Stimulated activated memory B cell treated with anti-CD40 and anti-IgM and Interleukin-4, amounts not matched to agents 10 μg/mL and 1 μg/mL and 100 μg/mL, for 72 hours (primary cell): ENCODE measurements around the gene TNS3.
"Not testable (repeated sequence)": the region's sequence is repeated elsewhere in the genome, so short reads cannot be mapped to it uniquely, and the experiment has no call there.

Experiments used
- ATAC-seq: fragments of 150-1000 bp; cut with Tn5 transposase; 2 replicates; pipeline ENCODE4 v1.10.0; 2021
- H3K27ac Mint-ChIP-seq: one replicate; pipeline ENCODE4 v1.8.0; 2022; ENCODE audit warnings: mild to moderate bottlenecking, mixed read lengths
- H3K27me3 Mint-ChIP-seq: one replicate; pipeline ENCODE4 v1.8.0; 2022; ENCODE audit warnings: mixed read lengths
- H3K36me3 Mint-ChIP-seq: one replicate; pipeline ENCODE4 v1.8.0; 2022; ENCODE audit warnings: mixed read lengths
- H3K4me1 Mint-ChIP-seq: one replicate; pipeline ENCODE4 v1.8.0; 2022; ENCODE audit warnings: mixed read lengths
- H3K4me3 Mint-ChIP-seq: one replicate; pipeline ENCODE4 v1.8.0; 2022; ENCODE audit warnings: mild to moderate bottlenecking, moderate library complexity, mixed read lengths
- H3K9me3 Mint-ChIP-seq: one replicate; pipeline ENCODE4 v1.8.0; 2022; ENCODE audit warnings: mixed read lengths

Gene TNS3

DNA sequence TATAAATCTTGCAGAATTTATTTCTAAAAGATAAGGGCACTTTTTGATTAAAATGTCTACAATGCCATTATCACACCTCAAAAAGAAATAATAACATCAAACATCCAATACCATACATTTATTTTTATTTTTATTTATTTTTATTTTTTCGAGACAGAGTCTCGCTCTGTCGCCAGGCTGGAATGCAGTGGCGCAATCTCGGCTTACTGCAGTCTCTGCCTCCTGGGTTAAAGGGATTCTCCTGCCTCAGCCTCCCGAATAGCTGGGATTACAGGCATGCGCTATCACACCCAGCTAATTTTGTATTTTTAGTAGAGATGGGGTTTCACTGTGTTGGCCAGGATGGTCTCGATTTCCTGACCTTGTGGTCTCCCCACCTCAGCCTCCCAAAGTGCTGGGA is 140.9 kb downstream of the TNS3 start:
- not testable (repeated sequence) for H3K4me3 Mint-ChIP-seq, H3K27me3 Mint-ChIP-seq, H3K9me3 Mint-ChIP-seq, ATAC-seq, H3K27ac Mint-ChIP-seq
- Mint-ChIP-seq H3K4me1 (peaks cover 15% of the 10 kb centered on the region), H3K36me3 (peaks cover 18% of the 10 kb centered on the region)

DNA sequence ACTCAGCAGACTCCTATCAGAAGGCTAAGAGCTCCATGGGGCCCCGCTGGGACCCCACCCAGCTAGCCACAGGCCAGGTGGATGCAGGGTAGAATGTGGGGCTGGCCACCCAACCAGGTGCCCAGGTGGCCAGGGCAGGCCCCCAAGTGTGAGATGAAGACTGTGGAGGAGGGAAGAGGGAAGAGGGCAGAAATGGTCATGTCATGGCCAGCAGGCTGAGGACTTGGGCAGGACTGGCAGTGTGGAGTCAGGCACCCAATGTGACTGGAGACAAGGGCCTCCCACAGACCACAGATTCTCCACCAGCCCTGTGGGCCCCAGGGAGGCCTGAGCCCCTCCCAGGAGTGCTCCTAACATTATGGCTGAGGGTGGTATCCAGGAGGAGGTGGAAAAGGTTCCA is 141.6 kb downstream of the TNS3 start:
- Mint-ChIP-seq H3K4me3 (no peak overlapping the region), H3K36me3 (peaks cover 24% of the 10 kb centered on the region), H3K27me3 (no peaks in the 10 kb centered on the region), H3K4me1 (peaks cover 8% of the 10 kb centered on the region), H3K27ac (no peak overlapping the region), H3K9me3 (no peaks in the 10 kb centered on the region)
- ATAC-seq, result peak; percentile 20

DNA sequence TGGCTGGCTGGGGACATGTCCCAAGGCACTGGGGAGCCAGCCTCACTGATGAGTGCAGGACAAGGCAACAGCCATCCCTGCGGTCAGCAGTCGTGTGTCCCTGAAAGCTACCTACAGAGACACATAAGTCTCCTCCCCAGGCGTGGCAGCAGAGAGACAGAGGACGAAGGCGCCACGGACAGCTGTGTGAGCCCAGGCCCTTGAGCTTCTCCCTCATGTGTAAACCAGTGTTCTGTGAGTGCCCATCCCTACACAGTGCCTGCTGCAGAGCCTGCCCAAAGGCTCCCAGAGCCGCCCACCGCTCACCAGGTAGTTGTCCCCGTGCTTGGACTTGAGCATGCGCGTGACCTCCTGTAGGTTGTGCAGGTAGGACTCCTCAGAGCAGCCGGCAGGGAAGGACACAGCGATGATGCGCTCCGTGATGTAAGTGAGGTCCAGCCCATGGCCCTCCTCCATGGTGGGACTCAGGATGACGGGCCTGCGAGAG is 142.7 kb downstream of the TNS3 start:
- Mint-ChIP-seq H3K9me3 (no peaks in the 10 kb centered on the region), H3K36me3 (peaks cover 31% of the 10 kb centered on the region), H3K27ac (no peak overlapping the region), H3K4me3 (no peak overlapping the region), H3K4me1 (no peaks in the 10 kb centered on the region), H3K27me3 (no peaks in the 10 kb centered on the region)
- ATAC-seq, result no peak

DNA sequence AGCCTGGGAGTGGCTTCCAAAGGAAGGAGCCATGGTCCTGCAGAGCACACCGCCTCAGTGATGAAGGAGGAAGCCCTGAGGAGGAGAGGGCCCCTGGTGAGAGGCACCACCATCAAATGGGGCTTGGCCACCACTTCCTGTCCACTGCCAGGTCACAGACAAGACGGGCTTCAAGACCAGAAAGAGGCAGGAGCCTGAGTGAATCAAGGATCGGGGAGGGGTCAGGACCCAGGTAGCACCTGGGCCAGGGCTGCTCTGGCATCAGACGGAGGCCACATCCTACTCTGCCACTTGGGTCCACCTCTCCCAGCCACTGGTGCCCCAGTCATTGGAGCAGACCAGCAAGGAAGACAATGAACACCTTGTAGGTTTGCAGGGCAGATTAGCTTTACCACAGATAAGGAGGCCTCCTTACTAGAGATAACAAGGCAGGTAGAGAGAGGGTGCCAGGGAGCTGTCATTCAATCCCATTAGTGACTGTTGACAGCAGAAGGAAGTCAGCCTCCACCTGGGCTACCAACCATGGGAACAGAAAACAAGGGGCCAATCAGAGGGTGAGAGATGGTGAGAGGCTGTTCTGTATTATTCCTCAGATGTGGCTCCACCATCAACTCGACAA is 143.4 kb downstream of the TNS3 start:
- H3K36me3 Mint-ChIP-seq, result peaks cover 38% of the 10 kb centered on the region
- H3K27ac Mint-ChIP-seq, result no peak overlapping the region
- H3K9me3 Mint-ChIP-seq, result no peaks in the 10 kb centered on the region
- H3K4me3 Mint-ChIP-seq, result no peak overlapping the region
- H3K4me1 Mint-ChIP-seq, result no peaks in the 10 kb centered on the region
- ATAC-seq, result no peak
- H3K27me3 Mint-ChIP-seq, result no peaks in the 10 kb centered on the region

DNA sequence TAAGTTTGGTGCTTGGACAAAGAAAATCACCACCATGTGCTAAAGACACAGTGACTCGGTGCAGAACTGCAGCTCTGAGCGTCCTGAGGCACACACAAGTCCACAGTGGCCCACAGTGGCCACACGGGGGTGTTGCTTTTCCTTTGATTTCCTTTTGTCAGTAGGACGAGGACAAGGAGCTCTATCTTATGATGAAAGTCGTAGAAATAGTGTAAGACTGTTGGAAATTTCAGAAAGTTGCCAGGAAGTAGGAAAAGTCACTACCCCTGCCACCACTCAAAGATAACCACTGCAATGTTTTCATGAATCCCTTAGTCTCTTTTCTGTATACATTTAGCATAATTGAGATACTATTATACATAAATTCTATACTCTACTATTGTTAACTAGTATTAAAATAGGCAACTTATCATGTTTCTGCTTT is 146.0 kb downstream of the TNS3 start:
- Mint-ChIP-seq H3K36me3 (peaks cover 39% of the 10 kb centered on the region), H3K9me3 (no peaks in the 10 kb centered on the region), H3K4me1 (no peaks in the 10 kb centered on the region), H3K27ac (no peak overlapping the region), H3K27me3 (no peaks in the 10 kb centered on the region), H3K4me3 (no peak overlapping the region)
- peak; percentile 51 for ATAC-seq

DNA sequence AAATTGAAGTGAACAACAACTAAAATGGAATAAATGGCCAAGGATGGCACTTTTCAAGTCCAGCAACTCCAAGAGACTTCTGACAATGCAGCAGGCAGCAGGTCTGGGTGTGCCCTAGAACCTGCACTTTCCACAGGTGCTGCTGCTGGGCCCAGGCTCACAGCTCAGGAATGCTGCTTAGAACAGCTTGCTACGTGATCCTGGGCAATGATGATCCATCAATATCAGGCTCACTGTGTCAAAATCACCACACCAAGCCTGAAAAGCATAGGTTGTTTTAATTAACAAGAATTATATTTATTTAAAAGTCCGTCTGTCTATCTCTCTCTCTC is 148.4 kb downstream of the TNS3 start:
- Mint-ChIP-seq H3K4me3 (no peak overlapping the region), H3K4me1 (no peaks in the 10 kb centered on the region), H3K27me3 (no peaks in the 10 kb centered on the region), H3K27ac (no peak overlapping the region), H3K9me3 (no peaks in the 10 kb centered on the region), H3K36me3 (peaks cover 23% of the 10 kb centered on the region)
- no peak for ATAC-seq

DNA sequence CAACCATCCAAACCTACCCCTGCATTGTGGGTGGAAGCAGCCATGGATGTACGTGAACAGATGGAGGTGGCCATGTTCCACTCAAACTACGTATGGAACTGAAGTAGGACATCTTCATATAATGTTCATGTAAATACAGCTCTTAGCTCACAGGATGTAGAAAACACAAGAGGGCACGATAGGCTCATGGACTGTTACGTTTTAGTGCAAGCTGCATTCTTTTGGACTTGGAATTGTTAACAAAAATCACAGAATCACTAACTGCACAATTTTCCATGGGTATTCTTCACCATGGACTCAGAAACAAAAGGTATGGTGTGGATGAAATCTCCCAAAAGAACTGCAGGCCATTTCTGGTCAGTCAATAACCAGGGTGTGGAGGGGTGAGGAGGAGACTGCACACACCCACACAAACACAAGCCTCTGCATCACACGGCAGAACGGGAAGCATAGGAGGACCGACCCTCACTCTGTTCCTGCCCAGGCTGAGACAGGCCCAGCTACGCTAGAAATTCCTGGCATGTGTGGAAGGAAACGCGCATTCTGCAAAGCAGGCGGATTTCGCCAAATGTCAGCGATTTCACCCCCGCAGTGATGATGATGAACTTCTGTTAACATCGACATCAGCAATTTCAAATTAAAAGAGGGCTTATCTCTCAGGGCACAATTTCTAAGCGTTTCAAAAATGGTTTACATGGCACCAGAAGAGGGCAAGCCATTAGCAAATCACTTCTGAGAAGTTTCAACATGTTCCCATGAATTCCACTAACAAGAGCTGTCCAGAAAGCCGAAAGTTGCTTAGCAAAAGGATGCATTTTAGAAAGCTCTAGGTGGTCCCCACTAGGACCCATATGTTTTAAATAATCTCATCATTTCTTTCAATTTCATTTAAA is 149.0 kb downstream of the TNS3 start:
- H3K27me3 Mint-ChIP-seq, result no peaks in the 10 kb centered on the region
- no peak overlapping the region for H3K4me3 Mint-ChIP-seq
- ATAC-seq, result no peak
- peaks cover 21% of the 10 kb centered on the region for H3K36me3 Mint-ChIP-seq
- H3K27ac Mint-ChIP-seq, result no peak overlapping the region
- no peaks in the 10 kb centered on the region for H3K9me3 Mint-ChIP-seq
- H3K4me1 Mint-ChIP-seq, result no peaks in the 10 kb centered on the region

DNA sequence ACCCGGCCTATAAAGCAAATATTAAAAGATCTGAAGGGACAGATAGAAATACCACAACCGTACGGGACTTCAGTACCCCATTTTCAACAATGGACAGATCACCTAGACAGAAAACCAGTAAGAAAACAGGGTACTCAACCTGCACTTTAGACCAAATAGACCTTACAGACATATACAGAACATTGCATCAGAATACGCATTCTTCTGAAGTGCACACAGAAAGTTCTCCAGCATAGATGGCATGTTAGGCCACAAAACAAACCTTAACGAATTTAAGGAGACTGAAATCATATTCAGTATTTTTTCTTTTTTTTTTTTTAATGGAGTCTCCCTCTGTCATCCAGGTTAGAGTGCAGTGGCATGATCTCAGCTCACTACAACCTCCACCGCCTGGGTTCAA is 151.5 kb downstream of the TNS3 start:
- no peak for ATAC-seq
- H3K36me3 Mint-ChIP-seq, result peaks cover 28% of the 10 kb centered on the region
- no peaks in the 10 kb centered on the region for H3K4me1 Mint-ChIP-seq
- H3K4me3 Mint-ChIP-seq, result no peak overlapping the region
- no peaks in the 10 kb centered on the region for H3K27me3 Mint-ChIP-seq
- H3K9me3 Mint-ChIP-seq, result no peaks in the 10 kb centered on the region
- H3K27ac Mint-ChIP-seq, result no peak overlapping the region

DNA sequence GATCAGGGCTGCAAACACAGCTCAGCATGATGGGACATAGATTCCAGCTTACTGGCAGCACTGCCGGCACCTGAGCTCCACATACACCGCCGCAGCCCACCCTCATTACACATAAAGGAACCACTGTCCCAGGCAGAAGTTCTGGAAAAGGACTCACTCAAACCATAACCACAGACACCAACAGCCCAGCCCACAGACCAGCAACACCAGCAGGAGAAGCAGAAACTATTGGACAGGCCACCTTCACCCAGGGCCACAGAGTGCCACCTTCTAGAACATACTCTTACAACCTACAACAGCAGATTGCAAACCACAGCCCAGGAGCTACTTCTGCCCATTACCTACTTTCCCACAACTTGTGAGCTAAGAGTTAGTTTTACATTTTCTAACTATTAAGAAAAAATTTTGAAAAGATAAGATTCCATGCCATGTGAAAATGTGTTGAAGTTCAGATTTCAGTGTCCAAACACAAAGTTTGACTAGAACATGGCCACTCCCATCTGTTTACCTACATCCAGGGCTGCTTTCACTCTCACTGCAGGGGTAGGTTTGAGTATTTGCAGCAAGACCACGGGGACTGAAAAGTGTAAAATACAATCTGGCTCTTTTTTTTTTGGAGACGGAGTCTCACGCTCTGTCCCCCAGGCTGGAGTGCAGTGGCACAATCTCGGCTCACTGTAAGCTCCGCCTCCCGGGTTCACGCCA is 153.0 kb downstream of the TNS3 start:
- Mint-ChIP-seq H3K9me3 (no peaks in the 10 kb centered on the region), H3K4me1 (no peaks in the 10 kb centered on the region), H3K27me3 (no peaks in the 10 kb centered on the region), H3K4me3 (no peak overlapping the region), H3K36me3 (peaks cover 25% of the 10 kb centered on the region), H3K27ac (no peak overlapping the region)
- no peak for ATAC-seq

DNA sequence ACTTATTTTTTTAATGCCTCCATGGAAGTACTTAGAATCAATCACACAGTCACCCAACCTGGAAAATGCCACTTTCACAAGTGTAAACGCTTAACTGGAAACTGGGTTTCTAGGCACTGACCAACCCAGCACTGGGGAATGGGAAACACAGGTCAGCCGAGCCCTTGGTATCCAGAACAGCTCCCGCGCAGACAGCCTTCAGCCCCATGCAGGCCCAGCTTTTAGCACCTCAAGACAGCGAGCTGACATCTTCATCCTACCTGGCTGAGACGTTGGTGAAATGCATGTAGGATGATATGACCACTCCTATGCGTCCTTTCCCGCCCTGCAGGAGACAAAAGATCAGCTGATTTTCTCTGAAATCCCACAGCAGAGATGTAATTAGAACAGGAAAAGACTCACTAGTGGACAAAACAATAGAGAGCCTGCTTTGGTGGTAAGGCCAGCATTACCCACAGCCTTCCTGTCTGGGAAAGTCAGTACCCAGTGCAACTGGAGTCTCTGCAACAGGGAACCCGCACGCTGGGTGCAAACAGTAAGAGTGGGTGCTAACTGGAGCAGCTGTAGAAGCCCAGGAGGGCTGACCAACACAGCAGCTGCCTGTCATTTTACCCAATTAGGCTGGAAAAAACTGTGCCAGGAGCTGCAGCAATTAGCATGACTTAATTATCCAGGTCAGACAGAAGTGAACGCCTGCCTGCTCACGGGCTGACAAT is 153.7 kb downstream of the TNS3 start:
- Mint-ChIP-seq H3K27ac (no peak overlapping the region), H3K9me3 (no peaks in the 10 kb centered on the region), H3K27me3 (no peaks in the 10 kb centered on the region), H3K36me3 (peaks cover 27% of the 10 kb centered on the region), H3K4me3 (no peak overlapping the region), H3K4me1 (no peaks in the 10 kb centered on the region)
- no peak for ATAC-seq

DNA sequence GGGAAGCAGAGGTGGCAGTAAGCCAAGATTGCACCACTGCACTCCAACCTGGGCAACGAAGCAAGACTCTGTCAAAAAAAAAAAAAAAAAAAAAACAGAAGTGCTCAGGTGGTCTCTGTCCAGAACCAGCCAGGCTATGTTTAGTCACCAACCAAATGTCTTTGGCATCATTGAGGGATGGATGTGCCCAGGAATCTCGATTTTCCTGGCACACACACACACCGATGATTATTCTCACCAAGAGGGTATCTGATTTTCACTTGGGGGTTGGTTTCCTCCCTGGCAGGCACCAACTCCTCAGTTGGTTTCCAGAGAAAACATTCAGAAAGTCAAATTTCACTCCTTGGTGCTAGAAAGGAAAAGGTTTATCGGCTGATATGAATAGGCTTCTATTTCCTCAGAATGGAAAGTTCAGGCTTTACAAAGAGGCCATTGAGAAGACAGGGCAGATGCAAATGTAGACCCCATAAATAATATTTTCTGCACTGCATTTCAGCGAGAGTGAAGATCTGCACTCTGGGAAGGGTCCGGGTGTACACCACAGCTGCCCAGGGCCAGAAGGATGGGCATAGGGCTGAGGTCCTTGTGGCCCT is 154.8 kb downstream of the TNS3 start:
- H3K4me1 Mint-ChIP-seq, result no peaks in the 10 kb centered on the region
- no peak overlapping the region for H3K4me3 Mint-ChIP-seq
- H3K27ac Mint-ChIP-seq, result no peak overlapping the region
- H3K36me3 Mint-ChIP-seq, result peaks cover 36% of the 10 kb centered on the region
- no peaks in the 10 kb centered on the region for H3K27me3 Mint-ChIP-seq
- no peak for ATAC-seq
- H3K9me3 Mint-ChIP-seq, result no peaks in the 10 kb centered on the region

DNA sequence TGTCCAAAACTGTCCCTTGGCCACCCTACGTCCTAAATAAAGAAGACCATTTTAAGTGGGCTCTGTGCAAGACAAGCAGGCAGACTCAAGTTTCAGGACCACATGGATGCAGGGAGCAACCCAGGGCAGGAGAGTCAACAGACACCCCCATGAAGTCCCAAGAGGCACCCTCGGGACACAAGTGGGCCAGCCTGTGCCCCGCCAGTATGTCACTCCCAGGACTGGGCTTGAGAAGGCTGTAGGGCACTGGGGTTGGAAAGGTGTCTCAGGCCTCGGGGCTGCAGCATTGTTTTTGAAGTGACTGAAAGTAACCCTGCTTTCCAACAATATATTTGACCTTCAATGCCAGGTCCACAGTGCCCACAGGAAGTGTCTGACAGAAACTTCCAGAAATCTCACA is 157.4 kb downstream of the TNS3 start:
- Mint-ChIP-seq H3K4me1 (no peaks in the 10 kb centered on the region), H3K9me3 (no peaks in the 10 kb centered on the region), H3K27ac (no peak overlapping the region), H3K36me3 (peaks cover 59% of the 10 kb centered on the region), H3K27me3 (no peaks in the 10 kb centered on the region), H3K4me3 (no peak overlapping the region)
- ATAC-seq, result no peak

DNA sequence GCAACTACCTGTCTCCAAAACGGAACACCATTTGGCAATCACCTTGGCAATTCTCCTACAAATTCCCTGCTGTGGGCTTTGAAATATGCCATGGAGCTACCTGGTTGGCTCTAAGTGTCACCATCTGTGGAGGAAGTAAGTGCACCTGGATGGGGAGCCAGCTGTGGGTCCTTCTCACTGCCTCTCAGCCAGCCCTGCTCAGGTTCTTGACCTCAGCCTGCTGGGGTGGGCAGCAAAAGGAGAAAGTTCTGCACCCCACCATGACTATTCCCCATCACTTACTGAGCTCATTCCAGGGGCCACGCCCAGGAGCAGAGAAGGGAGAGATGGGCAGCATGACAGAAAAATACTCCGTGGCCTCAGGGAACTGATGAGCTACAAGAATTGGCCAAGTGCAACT is 158.7 kb downstream of the TNS3 start:
- Mint-ChIP-seq H3K27ac (no peak overlapping the region), H3K36me3 (peaks cover 68% of the 10 kb centered on the region), H3K27me3 (no peaks in the 10 kb centered on the region), H3K9me3 (no peaks in the 10 kb centered on the region), H3K4me1 (no peaks in the 10 kb centered on the region), H3K4me3 (no peak overlapping the region)
- ATAC-seq, result no peak

DNA sequence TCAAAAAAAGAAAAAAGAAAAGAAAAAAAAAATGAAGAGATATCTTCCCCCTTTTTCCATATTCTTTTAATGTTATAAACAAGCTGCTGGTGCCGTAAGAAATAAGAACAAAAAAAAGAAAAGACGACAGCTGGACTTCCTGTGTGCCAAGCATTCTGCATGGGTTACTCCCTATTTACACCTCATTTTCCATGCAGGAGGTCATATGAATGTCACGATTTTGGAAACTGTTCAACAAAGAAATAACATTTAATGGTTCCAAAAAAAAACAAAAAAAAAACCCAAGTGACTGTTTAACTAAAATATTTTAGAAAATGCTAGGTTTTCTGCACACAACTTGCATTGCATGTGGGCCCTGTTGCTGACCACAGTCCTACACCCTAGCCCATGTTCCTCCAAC is 159.3 kb downstream of the TNS3 start:
- Mint-ChIP-seq H3K36me3 (peaks cover 67% of the 10 kb centered on the region), H3K27ac (no peak overlapping the region), H3K4me1 (no peaks in the 10 kb centered on the region), H3K9me3 (no peaks in the 10 kb centered on the region), H3K27me3 (no peaks in the 10 kb centered on the region), H3K4me3 (no peak overlapping the region)
- ATAC-seq, result no peak

DNA sequence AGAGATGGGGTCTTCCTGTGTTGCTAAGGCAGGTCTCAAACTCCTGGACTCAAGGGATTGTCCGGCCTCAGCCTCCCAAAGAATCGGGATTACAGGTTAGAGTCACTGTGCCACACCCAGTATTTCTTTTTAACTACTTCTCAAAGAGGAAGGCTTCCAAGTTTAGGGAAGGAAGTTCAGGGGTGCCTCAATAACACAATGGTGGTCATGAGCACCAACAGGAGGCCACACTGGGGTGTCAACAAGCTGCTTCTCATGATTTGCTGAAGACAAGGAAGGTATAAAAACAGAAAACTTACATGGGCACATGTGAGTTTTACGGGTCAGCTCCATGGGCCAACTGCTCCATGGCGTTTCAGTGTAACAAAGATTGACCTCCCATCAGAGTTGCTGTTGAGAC is 160.5 kb downstream of the TNS3 start:
- no peak overlapping the region for H3K27ac Mint-ChIP-seq
- ATAC-seq, result no peak
- H3K36me3 Mint-ChIP-seq, result peaks cover 60% of the 10 kb centered on the region
- no peaks in the 10 kb centered on the region for H3K27me3 Mint-ChIP-seq
- H3K9me3 Mint-ChIP-seq, result no peaks in the 10 kb centered on the region
- no peaks in the 10 kb centered on the region for H3K4me1 Mint-ChIP-seq
- H3K4me3 Mint-ChIP-seq, result no peak overlapping the region
